Measurements from ENCODE around the gene SLC6A7.

DNA sequence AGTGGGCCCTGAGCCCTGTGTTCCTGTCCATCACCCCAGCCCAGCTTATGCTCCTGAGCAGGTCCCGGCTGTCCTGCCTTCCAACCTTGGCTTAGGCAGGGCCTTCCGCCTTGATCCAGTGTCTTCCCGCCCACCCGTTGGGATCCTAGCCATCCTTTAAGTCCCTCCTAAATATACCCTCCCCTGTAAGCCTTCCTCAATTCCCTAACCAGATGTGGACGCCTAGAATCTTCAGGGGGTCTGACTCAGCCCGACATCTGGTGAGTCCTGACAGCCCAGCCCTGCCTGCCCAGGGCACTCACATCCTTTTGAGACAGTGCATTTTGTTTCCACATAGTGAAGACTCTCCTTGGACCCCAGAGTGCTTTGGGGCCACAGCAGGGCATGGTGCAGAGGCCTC is 23.7 kb downstream of the SLC6A7 start:
- no peak for TF ChIP-seq POLR2A (IDR thresholded peaks at IDR 0.05; ENCODE audit: low read depth, low read length)
- TF ChIP-seq PAX5 (IDR thresholded peaks at IDR 0.05; ENCODE audit: insufficient read depth, low read length, severe bottlenecking) = no peak
- TF ChIP-seq POLR2AphosphoS5 (IDR thresholded peaks at IDR 0.05; ENCODE audit: low read depth, low read length) = no peak
- TF ChIP-seq TAF1 (IDR thresholded peaks at IDR 0.05; ENCODE audit: low read depth, low read length) = no peak
- no peak for TF ChIP-seq SPI1 (IDR thresholded peaks at IDR 0.05; ENCODE audit: low read depth, low read length)
